Measurements from ENCODE around the gene NPPB.

The NPPB gene

DNA sequence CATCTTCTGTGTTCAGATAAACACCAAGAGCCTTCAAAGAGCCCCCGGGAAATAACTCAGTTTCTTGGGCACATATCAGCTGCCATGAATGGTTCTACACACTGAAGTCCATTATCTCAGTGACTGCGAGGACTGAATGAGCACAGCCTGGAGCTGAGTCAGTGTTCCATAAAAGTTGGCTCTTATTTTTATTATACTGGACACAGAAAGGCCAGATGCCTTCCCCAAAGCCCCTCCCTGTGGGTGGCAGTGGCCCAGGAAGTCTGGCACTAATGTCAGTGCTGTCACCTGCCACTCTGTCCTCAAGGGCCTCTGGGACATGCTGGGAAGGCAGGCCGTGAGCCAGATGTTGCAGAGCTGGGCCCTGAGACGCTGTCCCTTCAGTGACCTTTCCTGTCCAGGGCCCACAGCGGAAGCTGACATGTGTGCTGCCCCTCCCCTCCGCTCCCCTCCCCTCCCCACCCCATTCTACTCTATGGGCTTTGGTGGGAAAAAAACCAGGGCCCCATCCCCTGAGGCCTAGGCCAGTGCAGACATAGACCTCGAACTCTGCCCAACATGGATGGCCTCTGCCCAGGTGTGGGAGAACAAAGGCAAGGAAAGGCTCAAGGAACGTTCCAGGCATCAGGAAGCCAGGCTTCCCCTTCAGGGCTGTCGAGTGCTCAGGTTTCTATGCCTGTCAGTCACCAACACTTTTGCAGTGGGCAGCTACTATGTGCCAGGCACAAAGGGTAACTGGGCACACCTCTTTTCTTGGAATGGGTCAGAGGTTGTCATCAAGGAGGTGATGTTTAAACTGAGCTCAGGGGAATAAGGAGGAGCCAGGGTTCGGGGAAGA lies 22.4 kb upstream of the NPPB start:
- no peak for DNase-seq

- no peak for DNase-seq
These were observed 21.4 kb upstream of the NPPB start for GRCh38 chr1:11880181-11880575.

DNA sequence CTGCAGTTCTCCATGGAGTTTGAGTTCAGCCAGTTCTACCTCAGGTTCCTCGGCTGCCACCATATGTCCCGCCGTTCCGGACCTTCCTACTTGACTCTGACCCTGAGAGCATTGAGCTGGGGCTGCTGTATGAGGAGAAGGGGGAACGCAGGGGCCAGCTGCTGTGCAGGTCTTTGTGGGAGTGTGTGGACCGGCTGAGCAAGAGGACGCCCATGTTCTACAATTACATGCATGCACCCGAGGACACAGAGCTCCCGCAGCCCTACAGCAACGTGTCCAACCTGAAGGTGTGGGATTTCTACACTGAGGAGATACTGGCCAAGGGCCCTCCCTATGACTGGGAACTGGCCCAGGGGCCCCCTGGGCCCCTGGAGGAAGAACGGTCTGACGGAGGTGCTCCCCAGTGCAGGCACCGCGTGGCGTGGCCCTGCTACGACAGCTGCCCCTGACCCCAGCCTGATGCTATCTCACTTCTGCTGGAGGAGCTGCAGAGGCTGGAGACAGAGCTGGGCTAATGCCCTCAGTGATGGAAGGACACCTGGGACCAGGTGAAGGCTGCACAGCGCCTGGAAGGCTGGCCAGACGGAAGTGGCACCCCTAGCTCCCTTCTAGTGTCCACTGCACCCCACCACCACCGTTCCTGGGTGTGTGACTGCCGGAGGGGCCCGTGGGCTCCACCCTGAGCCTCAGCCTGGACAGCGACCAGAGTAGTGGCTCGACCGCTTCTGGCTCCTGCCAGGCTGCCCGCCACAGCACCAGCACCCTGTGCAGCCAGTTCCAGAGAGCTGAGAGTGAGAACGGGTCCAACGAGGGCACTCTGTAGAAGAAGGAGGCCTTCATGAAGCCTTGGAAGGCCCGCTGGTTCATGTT lies 20.8 kb upstream of the NPPB start:
- DNase-seq: no peak

DNA sequence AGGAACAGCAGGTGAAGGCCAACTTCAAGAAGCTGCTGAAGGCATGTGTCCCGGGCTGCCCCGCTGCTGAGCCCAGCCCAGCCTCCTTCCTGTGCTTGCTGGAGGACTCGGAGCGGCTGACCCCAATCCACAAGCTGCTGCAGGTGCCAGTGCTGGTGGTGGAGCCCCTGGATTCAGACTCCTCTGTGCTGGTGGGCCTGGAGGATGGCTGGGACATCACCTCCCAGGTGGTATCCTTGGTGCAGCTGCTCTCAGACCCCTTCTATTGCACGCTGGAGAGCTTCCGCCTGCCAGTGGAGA lies 20.1 kb upstream of the NPPB start:
- DNase-seq: no peak

- DNase-seq: no peak
These were observed 19.5 kb upstream of the NPPB start for GRCh38 chr1:11878081-11878890.

GRCh38 chr1:11877074-11877473 lies 18.3 kb upstream of the NPPB start:
- no peak for DNase-seq

DNA sequence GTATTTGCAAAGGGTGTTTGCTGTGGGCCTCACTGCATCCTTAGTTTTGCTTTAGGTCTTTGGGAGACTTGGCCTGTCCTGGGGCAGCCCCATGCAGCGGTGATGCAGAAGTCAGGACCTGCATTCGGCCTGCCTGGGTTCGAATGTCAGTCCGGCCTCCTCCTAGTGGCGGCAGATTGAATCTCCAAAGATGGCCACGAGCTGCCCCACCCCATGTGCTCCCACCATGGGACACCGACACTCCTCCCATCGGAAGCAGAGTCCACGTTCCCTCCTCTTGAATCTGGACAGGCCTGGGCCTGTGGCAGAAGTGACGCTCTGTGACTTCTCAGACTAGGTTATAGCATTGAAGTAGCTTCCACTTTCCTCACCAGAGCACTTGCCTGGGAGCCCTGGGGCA lies 16.3 kb upstream of the NPPB start:
- DNase-seq: no peak

DNA sequence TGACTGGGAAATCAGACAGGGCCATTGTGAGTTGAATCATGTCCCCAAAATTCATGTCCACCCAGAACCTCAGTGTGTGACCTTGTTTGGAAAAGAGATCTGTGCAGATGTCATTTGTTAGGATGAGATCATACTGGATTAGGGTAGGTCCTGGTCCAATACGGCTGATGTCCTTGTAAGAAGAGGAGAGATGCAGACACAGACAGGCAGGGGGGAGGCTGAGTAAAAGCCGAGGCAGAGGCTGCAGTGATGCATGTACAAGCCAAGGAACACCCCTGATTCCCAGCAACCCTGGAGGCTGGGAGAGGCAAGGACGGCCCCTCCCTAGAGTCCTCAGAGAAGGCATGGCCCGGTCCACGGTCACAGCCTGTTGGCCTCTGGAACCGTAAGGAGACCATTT lies 15.9 kb upstream of the NPPB start:
- no peak for DNase-seq

GRCh38 chr1:11874258-11874562 lies 15.5 kb upstream of the NPPB start:
- no peak for DNase-seq

DNA sequence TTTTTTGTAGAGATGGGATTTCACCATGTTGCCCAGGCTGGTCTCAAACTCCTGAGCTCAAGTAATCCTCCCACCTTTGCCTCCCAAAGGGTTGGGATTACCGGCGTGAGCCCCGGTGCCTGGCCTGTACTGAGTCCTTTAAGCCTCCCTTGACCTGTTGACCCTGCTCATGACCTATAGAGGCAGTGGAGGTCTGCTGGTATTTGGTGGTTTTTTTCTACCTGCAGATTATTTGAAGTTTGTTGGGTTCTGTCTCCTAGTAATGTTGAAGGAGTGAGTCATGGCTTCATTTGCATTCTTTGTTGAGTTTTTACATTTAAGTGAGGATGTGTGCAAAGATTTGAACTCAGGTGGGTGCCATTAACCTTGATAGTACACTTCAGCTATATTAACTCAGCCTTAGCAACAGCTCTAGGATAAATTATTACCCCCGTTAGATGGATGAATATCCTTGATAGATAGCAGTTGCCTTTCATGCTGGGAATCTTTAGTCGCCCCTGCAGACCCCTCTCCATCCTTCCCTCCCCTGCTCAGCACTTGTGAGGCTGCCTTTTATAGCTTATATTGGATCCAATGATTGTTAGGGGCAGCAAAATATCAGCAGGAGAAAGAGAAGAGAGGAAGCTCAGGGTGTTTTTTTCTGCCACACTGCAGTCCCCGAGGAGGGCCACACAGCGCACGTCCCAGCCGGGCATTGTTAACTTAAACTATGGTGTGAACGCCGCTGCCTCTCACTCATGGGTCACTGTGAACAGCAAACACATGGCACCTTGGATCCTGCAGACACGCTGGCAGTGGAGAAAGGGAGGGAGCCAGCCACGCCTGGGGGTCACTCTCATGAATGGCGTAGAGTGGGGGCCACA lies 14.9 kb upstream of the NPPB start:
- no peak for DNase-seq

DNA sequence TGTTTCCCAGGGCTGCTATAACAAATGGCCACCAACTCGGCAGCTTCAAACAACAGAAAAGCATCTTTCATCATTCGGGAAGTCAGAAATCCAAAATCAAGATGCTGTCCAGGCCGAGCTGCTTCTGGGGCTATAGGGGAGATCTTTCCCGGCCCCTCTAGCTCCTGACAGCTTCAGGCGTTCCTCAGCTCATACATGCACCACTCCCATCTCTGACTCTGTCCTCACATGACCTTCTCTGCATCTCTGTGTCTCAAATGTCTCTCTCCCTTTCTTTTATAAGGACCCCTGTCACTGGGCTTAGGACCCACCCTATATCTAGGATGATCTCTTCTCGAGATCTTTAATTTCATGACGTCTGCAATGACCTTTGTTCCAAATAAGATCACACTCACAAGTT lies 13.8 kb upstream of the NPPB start:
- DNase-seq: no peak

DNA sequence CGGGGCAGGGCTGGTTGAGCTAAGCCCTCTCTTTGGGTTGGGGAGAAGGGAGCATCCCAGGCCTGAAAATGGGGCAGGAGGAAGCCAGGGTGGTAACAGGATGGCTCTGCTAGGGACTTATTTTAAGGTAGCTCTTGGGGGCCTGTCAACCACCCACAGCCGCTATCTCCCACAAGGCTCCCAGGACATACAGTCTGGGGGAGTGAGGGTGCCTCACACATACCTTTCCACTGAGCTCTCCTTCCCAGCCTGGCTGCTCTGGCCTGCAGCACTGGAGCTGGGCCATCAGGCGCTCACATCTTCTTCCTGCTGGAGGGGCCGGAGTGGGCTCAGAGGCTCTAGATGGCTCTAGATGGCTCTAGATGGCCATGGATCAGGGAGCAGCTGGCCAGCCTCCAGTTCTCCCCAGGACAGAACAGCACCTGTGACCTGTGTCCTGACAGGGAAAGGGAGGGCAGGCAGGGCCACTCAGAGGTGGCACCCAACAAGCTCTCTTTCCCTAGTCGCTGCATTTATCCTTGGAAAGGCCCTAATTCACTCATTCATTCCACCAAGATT lies 11.0 kb upstream of the NPPB start:
- DNase-seq: no peak

GRCh38 chr1:11869104-11869503 lies 10.4 kb upstream of the NPPB start:
- no peak for DNase-seq

- no peak for DNase-seq
These were observed 9.7 kb upstream of the NPPB start for GRCh38 chr1:11868331-11868980.

DNA sequence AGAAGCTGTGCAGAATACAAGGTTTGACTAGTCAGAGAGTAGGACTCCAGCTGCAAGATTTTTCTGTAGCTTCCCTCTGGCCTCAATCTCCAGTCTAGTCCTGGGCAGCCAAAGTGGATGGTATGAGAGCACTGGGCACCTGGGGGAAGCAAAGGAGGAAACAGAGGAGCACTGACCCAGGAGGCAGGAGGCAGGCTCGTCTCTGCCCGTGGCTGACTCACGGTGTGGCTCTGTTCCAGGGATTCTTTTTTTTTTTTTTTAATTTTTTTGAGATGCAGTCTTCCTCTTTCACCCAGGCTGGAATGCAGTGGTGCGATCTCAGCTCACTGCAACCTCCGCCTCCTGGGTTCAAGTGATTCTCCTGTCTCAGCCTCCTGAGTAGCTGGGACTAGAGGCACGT lies 4.1 kb upstream of the NPPB start:
- peak; percentile 4 for DNase-seq

DNA sequence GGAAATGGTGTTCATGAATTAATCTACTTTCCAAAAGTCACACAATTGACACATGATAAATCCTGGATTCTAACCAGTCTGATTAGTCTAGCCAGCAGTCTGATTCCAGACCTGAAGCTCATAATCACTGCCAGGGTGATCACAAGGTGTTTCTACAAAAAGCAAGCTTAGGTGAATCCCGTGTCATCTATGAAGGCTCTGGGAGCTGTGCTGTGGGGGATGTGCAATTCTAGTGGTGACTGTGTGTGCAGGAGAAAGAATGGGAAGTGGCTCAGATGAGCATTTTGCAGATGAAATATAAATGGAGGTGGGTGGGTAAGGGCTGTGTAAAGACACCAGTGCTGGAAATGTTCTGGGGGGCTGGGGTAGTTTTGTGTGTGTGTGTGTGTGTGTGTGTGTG lies 1.8 kb upstream of the NPPB start:
- no peak for DNase-seq

DNA sequence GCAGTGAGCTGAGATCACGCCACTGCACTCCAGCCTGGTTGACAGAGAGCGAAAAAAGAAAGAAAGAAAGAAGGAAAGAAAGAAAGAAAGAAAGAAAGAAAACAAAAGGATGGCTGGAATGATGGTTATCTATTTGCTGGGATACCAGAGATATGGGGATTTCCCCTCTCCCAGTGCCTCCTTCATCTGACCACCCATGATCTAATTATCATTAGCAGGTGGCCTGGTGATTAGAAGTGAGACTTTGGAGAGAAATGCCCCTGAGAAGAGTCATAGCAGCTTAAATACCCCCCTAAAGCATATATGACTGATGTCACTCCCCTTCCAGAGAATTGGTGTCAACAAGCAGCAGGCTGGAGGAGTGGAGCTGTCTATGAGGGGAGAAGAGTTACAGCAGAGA lies 1.3 kb upstream of the NPPB start:
- no peak for DNase-seq

DNA sequence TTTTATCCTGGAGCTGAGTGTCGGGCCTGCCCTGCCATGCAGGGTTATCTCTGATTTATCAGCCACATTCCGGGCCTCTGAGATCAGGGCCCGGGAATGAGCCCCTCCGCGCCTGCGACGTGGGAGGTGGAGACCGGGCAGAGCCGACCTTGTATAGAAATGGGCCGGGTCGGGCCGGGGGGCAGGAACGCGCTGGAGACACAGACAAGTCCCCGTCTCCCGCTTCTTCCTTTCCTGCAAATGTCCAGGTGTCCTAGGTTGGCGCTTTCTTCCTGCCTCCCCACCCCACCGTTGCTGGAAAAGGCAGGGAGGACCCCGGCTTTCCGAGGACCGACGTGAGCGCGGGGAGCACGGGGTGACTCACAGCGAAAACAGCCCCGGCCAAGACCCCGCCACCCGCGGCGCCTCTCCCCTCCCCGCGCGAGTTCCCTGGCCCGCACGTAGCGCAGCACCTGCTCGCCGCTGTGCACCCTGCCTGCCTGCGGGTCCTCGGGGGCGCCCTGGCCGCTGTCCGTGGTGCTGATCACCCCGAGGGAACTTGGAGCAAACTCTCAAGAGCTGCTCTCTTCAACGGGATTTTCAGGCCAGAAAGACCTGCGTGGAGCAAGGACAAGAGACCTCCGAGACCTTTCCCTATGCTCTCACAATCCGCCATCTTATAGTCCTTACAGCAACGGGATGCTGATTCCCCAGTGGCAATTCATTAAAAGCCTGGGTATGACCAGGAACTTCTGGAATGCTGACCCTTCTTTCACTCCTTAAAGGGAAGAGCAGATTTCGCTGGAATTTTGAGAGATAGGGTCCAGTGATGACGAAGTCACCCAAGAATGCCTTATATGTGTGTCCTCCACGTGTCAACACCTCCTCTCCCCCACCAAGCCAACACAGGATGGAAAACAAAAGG lies 475 bp upstream of the NPPB start:
- DNase-seq: no peak

GRCh38 chr1:11858158-11858557 lies 587 bp downstream of the NPPB start:
- DNase-seq: no peak

- DNase-seq: no peak
These were observed 1.4 kb downstream of the NPPB start for GRCh38 chr1:11857164-11857851.
